ACHN (cell line): ENCODE results near the gene LATS2.
"Not testable (repeated sequence)": the region's sequence is repeated elsewhere in the genome, so short reads cannot be mapped to it uniquely, and the experiment has no call there.

Experiments used
- DNase-seq: peaks from one replicate; pipeline ENCODE4 v3.0.0-alpha.2; 2015
- in situ Hi-C: cut with HindIII; loops from 2 replicates; pipeline ENCODE4 v1.10.0; 2017; ENCODE audit warnings: low sequenced_read_pairs, low pct_ligation_motif_present, low pct_unique_long_range_greater_than_20kb

Gene LATS2

GRCh38 chr13:21051675-21052074 is 9.7 kb downstream of the LATS2 start:
- in situ Hi-C loops, result no loop called here

GRCh38 chr13:21050288-21051197 is 10.8 kb downstream of the LATS2 start:
- in situ Hi-C loops, result no loop called here
- no peak for DNase-seq

More at GRCh38 chr13:21051675-21052074, 9.7 kb downstream of the LATS2 start:
- DNase-seq, result no peak

GRCh38 chr13:21049731-21050130 is 11.7 kb downstream of the LATS2 start:
- DNase-seq, result not testable (repeated sequence)

GRCh38 chr13:21048901-21049698 is 12.3 kb downstream of the LATS2 start:
- DNase-seq, result no peak
- in situ Hi-C loops, result no loop called here

More at GRCh38 chr13:21049731-21050130, 11.7 kb downstream of the LATS2 start:
- in situ Hi-C loops, result not testable (repeated sequence)

DNA sequence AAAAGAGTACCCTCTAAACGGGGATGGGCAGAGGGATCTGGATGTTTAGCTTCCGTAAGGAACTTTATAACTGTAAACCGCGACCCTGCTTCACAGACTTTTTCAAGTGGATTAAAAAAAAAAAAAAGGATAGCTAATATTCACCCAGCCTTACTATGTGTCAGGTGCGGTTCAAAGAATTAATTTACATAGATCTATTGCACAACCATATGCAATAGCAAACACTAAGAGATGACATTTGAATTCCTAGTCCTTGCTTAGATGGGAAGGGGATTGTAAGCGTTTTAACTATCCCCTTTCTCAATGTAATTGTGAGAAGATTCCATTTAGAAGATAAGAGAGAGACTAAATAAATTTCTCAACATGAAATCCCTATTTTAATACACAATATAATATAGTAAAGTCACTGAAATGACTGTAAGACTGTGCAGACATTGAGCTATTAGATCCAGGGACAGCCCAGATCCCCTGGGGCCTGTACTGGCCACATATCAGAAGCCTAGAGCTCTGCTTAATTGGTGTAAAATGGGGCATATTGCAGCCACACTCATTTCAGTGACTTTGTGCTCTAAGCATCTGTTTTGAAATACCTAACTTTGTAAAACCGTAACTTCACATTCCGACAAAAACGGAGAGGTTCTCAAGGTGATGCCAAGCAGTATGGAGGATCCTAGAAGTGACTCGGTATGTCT is 13.6 kb downstream of the LATS2 start:
- in situ Hi-C loops, result no loop called here
- no peak for DNase-seq

DNA sequence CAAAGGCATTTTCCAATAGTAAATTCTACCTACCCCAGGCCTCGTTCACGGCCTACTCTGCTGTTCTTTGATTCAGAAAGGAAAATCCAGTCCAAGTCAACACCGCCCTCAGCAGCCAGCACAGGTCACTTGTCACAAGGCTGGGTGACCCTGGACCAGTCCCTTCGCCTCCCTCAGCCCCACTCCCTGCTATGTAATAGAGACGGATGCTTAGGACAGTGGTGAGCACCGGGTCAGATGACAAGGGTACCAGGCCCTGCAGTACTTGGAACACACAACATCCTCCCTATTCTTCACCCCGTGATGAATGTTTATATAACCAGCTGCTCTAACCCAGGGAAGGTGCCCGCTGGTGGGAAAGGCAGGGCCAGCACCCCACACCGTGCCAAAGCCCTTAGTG is 14.3 kb downstream of the LATS2 start:
- in situ Hi-C loops, result no loop called here
- no peak for DNase-seq

DNA sequence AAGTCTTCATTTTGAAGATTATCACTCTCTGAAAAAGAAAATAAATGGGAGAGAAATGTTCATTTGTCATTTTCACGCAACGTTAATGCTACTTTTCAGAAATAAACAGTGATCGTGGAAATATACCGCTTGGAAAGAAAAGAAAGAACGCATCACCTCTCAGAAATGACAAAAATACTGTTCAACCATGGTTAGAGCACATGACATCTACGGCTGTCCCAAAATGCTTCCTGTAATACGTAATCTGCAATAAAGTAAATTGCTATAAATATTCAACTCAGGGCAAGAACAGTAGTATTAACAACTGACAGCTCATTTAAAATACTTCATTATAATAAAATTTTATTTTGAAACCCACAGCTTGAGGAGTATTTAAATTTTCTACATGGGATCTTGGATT is 15.2 kb downstream of the LATS2 start:
- in situ Hi-C loops, result no loop called here
- DNase-seq, result no peak

DNA sequence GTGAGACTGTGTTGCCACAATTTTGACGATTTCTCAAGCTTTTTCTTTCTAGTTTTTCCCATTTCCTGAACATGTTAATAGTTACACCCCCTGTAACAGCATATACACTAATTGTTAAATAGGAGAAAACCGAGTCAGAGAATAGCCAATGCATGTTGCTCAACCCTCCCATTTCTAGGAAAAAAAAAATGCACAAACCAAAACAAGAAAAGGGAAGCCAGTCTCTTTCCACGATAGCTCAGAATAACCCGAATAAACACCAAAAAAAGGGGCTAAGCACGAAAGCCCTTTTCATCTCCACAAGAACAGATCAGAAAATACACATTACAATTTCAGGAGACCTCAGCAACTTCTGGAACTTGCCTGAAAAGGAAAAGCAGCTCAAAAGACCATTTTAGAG is 16.3 kb downstream of the LATS2 start:
- in situ Hi-C loops, result no loop called here
- DNase-seq, result no peak

DNA sequence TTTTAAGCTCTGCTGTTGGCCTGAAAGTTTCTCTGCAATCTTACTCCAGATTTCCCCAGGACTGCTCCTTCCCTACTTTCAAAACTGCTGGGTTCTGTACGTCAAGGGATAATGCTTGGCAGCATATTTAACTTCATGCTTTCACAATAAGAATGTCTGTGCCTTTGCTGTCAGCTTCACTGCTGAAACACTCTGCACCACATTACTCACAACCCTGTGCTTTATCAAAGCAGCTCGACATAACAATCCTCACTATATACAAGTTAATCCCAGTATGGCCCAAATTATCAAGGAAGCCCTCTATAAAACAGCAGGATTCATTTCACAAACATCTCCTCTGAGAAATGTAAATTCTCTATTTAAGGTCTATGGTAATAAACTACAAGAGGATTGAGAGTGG is 17.5 kb downstream of the LATS2 start:
- no peak for DNase-seq
- in situ Hi-C loops, result no loop called here

GRCh38 chr13:21040120-21040826 is 21.1 kb downstream of the LATS2 start:
- in situ Hi-C loops, result no loop called here
- DNase-seq, result no peak

DNA sequence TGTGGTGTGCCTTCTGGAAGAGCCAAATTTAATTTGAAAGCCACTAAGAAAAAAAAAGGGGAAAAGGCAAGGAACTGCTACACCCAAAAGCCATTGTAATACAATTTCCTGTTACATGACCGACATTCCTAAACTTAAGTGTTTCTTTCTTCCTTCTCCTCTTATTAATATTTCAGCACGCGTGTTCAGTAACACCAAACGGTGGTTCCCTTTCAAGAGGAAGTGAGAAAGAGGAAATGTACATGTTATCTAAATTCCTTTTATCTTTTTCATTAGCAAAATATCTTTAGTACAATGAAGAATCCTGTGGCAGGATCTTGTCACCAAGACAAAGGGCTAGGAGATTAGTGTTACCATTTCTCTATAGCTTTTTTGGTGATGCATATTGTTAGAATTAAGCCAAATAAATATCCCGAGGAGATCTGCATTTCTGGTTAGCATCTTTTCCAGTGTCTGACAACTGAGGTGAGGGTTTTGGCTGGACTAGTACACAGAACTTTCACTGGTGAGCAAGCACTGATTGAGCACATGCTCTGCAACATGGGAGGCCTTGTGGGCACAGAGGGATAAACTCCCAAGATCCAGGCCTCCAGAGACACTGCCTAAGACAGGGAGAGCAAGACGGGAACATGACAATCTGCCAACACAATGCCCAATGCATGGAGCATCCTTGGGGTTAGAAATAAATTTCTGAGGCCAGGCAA is 22.1 kb downstream of the LATS2 start:
- DNase-seq, result no peak
- in situ Hi-C loops, result no loop called here

DNA sequence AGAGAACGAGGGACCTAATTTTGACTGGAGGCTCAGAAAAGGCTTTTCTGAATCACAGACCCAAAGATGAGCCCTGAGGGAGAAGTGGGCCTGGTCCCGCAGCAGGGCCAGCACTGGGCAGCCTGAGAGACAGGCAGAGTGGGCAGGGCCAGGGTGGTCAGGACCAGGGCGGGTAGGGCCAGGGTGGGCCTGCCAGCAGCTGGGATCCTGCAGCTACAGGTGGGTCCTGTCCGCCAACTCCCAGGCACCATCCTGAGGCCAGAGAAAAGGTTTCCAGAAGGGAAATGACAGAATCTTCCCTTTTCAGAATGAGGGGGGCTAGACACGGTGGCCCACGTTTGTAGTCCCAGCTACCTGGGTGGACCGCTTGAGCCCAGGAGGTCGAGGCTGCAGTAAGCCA is 23.7 kb downstream of the LATS2 start:
- no peak for DNase-seq
- in situ Hi-C loops, result no loop called here

DNA sequence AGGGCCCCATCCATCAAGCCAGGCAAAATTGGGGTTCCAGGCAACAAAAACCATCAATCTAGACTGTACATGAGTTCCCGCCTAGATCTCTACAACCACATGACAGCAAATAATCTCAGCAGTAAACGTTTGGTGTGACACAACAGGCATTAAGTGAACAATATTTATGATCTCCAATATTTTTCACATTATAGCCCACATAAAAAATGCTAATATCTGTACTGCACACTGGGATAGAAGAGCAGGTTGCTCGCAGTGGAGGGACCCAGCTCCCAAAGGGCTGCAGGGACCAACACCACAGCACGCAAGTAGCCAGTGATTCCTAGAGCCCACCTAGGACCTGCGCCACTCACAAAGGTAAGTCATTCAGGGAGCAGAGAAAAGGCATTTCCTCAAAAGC is 25.9 kb downstream of the LATS2 start:
- in situ Hi-C loops, result no loop called here

GRCh38 chr13:21034603-21035191 is 26.7 kb downstream of the LATS2 start:
- DNase-seq, result no peak
- in situ Hi-C loops, result no loop called here

More for the DNA sequence above, 25.9 kb downstream of the LATS2 start:
- DNase-seq, result no peak

- no peak for DNase-seq
- in situ Hi-C loops, result no loop called here
Observed at GRCh38 chr13:21033856-21034602, 27.4 kb downstream of the LATS2 start.

DNA sequence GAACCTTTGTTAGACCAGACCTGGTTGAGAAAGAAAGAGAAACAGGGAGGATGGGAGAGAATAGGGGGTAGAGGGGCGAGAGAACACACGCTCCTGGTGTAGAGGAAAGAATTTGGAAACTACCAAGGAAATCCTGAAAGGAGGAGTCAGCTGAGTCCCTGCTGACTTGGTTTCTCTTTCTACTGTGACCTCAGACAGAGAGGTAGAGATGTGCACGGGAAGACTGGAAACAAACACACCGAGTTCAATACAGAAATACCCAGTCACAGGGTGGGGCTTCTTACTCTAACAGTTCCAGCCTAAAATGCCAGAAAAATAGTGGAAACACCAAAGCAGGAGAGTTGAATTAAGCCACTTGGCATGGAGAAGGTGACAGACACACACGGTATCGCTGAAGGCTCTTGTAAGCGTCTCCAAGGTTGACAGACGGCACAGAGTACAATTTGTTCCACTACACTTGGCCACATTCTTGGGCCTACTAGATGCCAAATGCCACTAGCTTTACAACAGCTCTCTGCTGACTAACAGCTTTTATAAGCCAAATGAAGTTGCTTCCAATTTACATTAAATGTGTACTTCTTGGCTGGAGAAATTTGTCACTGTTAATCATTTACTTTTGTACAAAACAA is 28.1 kb downstream of the LATS2 start:
- in situ Hi-C loops, result no loop called here
- DNase-seq, result no peak
